ENCODE results near the gene KIRREL3. TPM values are rescaled to one million over a fixed set of nuclear protein-coding genes. Genes with fewer than 3 reads are reported as not detected.
A peak's percentile ranks its signal among the peaks of the same experiment; 100 is the strongest.

The KIRREL3 gene
- total RNA-seq, 1 donor from 2014 or later = 0.09 TPM

- ATAC-seq (no peak), DNase-seq (ENCODE audit: low spot score) (no peak)
- intact Hi-C loops (cut with DNase I) = no loop called here
These were observed 474.9 kb downstream of the KIRREL3 start for GRCh38 chr11:126525702-126526101.

- DNase-seq (ENCODE audit: low spot score) = no peak
- ATAC-seq = no peak
- intact Hi-C loops (cut with DNase I) = no loop called here
These were observed 475.4 kb downstream of the KIRREL3 start for GRCh38 chr11:126525216-126525615.

GRCh38 chr11:126523441-126524205, 476.9 kb downstream of the KIRREL3 start:
- ATAC-seq = no peak
- intact Hi-C loops (cut with DNase I) = no loop called here
- no peak for DNase-seq (ENCODE audit: low spot score)

GRCh38 chr11:126522606-126523005, 478.0 kb downstream of the KIRREL3 start:
- intact Hi-C loops (cut with DNase I) = no loop called here
- ATAC-seq = no peak
- no peak for DNase-seq (ENCODE audit: low spot score)

GRCh38 chr11:126522152-126522551, 478.4 kb downstream of the KIRREL3 start:
- intact Hi-C loops (cut with DNase I) = no loop called here
- DNase-seq (ENCODE audit: low spot score) (no peak), ATAC-seq (no peak)

GRCh38 chr11:126521196-126521595, 479.4 kb downstream of the KIRREL3 start:
- ATAC-seq (no peak), DNase-seq (ENCODE audit: low spot score) (no peak)
- intact Hi-C loops (cut with DNase I) = no loop called here

GRCh38 chr11:126519764-126520734, 480.5 kb downstream of the KIRREL3 start:
- intact Hi-C loops (cut with DNase I) = no loop called here
- DNase-seq (ENCODE audit: low spot score) (no peak), ATAC-seq (peak; percentile 79)

GRCh38 chr11:126518972-126519690, 481.4 kb downstream of the KIRREL3 start:
- intact Hi-C loops (cut with DNase I) = no loop called here
- ATAC-seq (no peak), DNase-seq (ENCODE audit: low spot score) (no peak)

GRCh38 chr11:126518071-126518971, 482.2 kb downstream of the KIRREL3 start:
- ATAC-seq = no peak
- intact Hi-C loops (cut with DNase I) = no loop called here
- DNase-seq (ENCODE audit: low spot score) = no peak

GRCh38 chr11:126515501-126515900, 485.1 kb downstream of the KIRREL3 start:
- intact Hi-C loops (cut with DNase I) = no loop called here
- DNase-seq (ENCODE audit: low spot score) (no peak), ATAC-seq (no peak)

- intact Hi-C loops (cut with DNase I) = no loop called here
- ATAC-seq (no peak), DNase-seq (ENCODE audit: low spot score) (no peak)
These were observed 486.4 kb downstream of the KIRREL3 start for GRCh38 chr11:126514061-126514693.

- ATAC-seq = no peak
- intact Hi-C loops (cut with DNase I) = no loop called here
- DNase-seq (ENCODE audit: low spot score) = no peak
These were observed 487.5 kb downstream of the KIRREL3 start for GRCh38 chr11:126512741-126513715.

- intact Hi-C loops (cut with DNase I) = no loop called here
- DNase-seq (ENCODE audit: low spot score) = no peak
- ATAC-seq = no peak
These were observed 488.3 kb downstream of the KIRREL3 start for GRCh38 chr11:126512251-126512650.

- DNase-seq (ENCODE audit: low spot score) (no peak), ATAC-seq (no peak)
- intact Hi-C loops (cut with DNase I) = no loop called here
These were observed 489.0 kb downstream of the KIRREL3 start for GRCh38 chr11:126511475-126512115.

- DNase-seq (ENCODE audit: low spot score) (peak; percentile 9), ATAC-seq (no peak)
- intact Hi-C loops (cut with DNase I) = no loop called here
These were observed 489.8 kb downstream of the KIRREL3 start for GRCh38 chr11:126510621-126511370.

- ATAC-seq (no peak), DNase-seq (ENCODE audit: low spot score) (peak; percentile 39)
- intact Hi-C loops (cut with DNase I) = no loop called here
These were observed 492.9 kb downstream of the KIRREL3 start for GRCh38 chr11:126507646-126508045.

Data from sciatic nerve (tissue), 2 donors.